SK-N-SH (cell line): ENCODE results near the gene NCOA5. TPM values are rescaled to one million over a fixed set of nuclear protein-coding genes. Genes with fewer than 3 reads are reported as not detected.

Source experiments
- CTCF ChIA-PET: fragments of 300-600, 350-600 bp; formaldehyde crosslinking; extraction: SDS; loops from one replicate; lab custom pipeline; 2021; lab: Yijun Ruan, JAX
- POLR2A ChIA-PET: fragments of 350-600 bp; sonication (Branson Sonifier 250); formaldehyde crosslinking; extraction: SDS; loops from one replicate; lab custom pipeline; 2020; ENCODE audit warnings: antibody characterized with exemption, inconsistent platforms; lab: Yijun Ruan, JAX
- DNase-seq: peaks from one replicate; pipeline ENCODE4 v3.0.0; 2012
- H2AFZ ChIP-seq: fragments of 200-600 bp; sonication (generic); 2 replicates; pipeline ENCODE4 v1.8.1; 2016; ENCODE audit warnings: antibody characterized with exemption, mild to moderate bottlenecking, low read depth
- H3F3A ChIP-seq: fragments of 200-600 bp; sonication (generic); replicated peaks from 2 replicates; pipeline ENCODE3; 2016; ENCODE audit warnings: antibody characterized with exemption, mild to moderate bottlenecking; ENCODE audit not compliant: insufficient read depth
- H3K27ac ChIP-seq, 2 experiments: fragments of 200-500 bp in 1 of 2; fragments of 200-600 bp in 1 of 2; sonication (Bioruptor generic) in 1 of 2; sonication (generic), shearing (Covaris generic) in 1 of 2; 2 replicates each; pipeline versions ENCODE4 v1.5.1 to v1.6.1; 2014 to 2016; ENCODE audit warnings: low read depth in 2 of 2, inconsistent platforms in 1 of 2, low read length in 1 of 2, mild to moderate bottlenecking in 1 of 2, mixed read lengths in 1 of 2
- H3K27me3 ChIP-seq: fragments of 200-600 bp; sonication (generic), shearing (Covaris generic); 2 replicates; pipeline ENCODE4 v1.6.1; 2016; ENCODE audit warnings: mixed run types; ENCODE audit not compliant: insufficient read depth
- H3K36me3 ChIP-seq, 2 experiments: fragments of 200-500 bp in 1 of 2; fragments of 200-600 bp in 1 of 2; sonication (Bioruptor generic) in 1 of 2; sonication (generic) in 1 of 2; replicated peaks in 1 of 2; 2 replicates each; pipeline versions ENCODE3 to v1.5.1; 2014 to 2016; ENCODE audit warnings: low read length in 1 of 2, mild to moderate bottlenecking in 1 of 2; ENCODE audit not compliant: insufficient read depth in 2 of 2, control insufficient read depth in 1 of 2
- H3K4me1 ChIP-seq, 2 experiments: fragments of 200-500 bp in 1 of 2; fragments of 200-600 bp in 1 of 2; sonication (Bioruptor generic) in 1 of 2; sonication (generic), shearing (Covaris generic) in 1 of 2; 2 replicates each; pipeline versions ENCODE4 v1.5.1 to v1.6.1; 2014 to 2016; ENCODE audit warnings: low read depth in 1 of 2, low read length in 1 of 2, mixed run types in 1 of 2; ENCODE audit not compliant: insufficient read depth in 2 of 2, control insufficient read depth in 1 of 2
- H3K4me2 ChIP-seq: fragments of 200-600 bp; sonication (generic), shearing (Covaris generic); 2 replicates; pipeline ENCODE4 v1.6.1; 2017; ENCODE audit warnings: mixed run types
- H3K4me3 ChIP-seq, 2 experiments: fragments of 200-500 bp in 1 of 2; fragments of 200-600 bp in 1 of 2; sonication (Bioruptor generic) in 1 of 2; sonication (generic), shearing (Covaris generic) in 1 of 2; 2 replicates each; pipeline versions ENCODE4 v1.5.1 to v1.8.1; 2014 to 2016; ENCODE audit warnings: low read depth in 2 of 2, inconsistent platforms in 1 of 2, low read length in 1 of 2, mild to moderate bottlenecking in 1 of 2, mixed read lengths in 1 of 2, moderate library complexity in 1 of 2
- H3K79me2 ChIP-seq: fragments of 200-600 bp; sonication (generic); 2 replicates; pipeline ENCODE4 v1.8.1; 2017; ENCODE audit warnings: mild to moderate bottlenecking; ENCODE audit not compliant: insufficient read depth
- H3K9ac ChIP-seq: fragments of 200-600 bp; sonication (generic); 2 replicates; pipeline ENCODE4 v1.6.1; 2017; ENCODE audit warnings: mixed run types
- H3K9me2 ChIP-seq: fragments of 200-600 bp; sonication (generic); 2 replicates; pipeline ENCODE4 v1.6.1; 2017; ENCODE audit warnings: mixed run types
- H3K9me3 ChIP-seq: fragments of 200-600 bp; sonication (generic); 2 replicates; pipeline ENCODE4 v1.6.1; 2017; ENCODE audit warnings: mixed run types, mild to moderate bottlenecking, moderate library complexity
- H4K20me1 ChIP-seq: fragments of 200-600 bp; sonication (generic); 2 replicates; pipeline ENCODE4 v1.6.1; 2017; ENCODE audit warnings: mild to moderate bottlenecking, mixed run types; ENCODE audit not compliant: insufficient read depth
- CTCF ChIP-seq: fragments of 200-600 bp; sonication (generic); IDR thresholded peaks from 2 replicates; pipeline ENCODE4 v1.6.1; 2017; ENCODE audit warnings: antibody characterized with exemption, mild to moderate bottlenecking, moderate library complexity
- ELF1 ChIP-seq: IDR thresholded peaks from 2 replicates; pipeline ENCODE4 v1.4.0; 2012
- EP300 ChIP-seq, 2 experiments: IDR thresholded peaks; 2 replicates each; pipeline versions ENCODE4 v1.4.0 to v1.6.1; 2012; ENCODE audit warnings: borderline replicate concordance in 1 of 2, low read depth in 1 of 2, low read length in 1 of 2
- EZH2phosphoT487 ChIP-seq: fragments of 200-600 bp; sonication (generic); IDR thresholded peaks from 2 replicates; pipeline ENCODE4 v1.6.1; 2017; ENCODE audit warnings: low read depth, mixed run types, mild to moderate bottlenecking, antibody characterized with exemption, moderate library complexity, borderline replicate concordance
- FOXJ3 ChIP-seq: sonication (generic); formaldehyde crosslinking; IDR thresholded peaks from 2 replicates; pipeline ENCODE4 v1.5.1; 2020; ENCODE audit warnings: mild to moderate bottlenecking, missing genetic modification reagents
- FOXM1 ChIP-seq: IDR thresholded peaks from 2 replicates; pipeline ENCODE4 v1.4.0; 2012; ENCODE audit warnings: low read depth, mild to moderate bottlenecking
- GABPA ChIP-seq: IDR thresholded peaks from 2 replicates; pipeline ENCODE4 v1.4.0; 2012; ENCODE audit warnings: low read depth, mild to moderate bottlenecking
- GATA2 ChIP-seq: sonication (generic); formaldehyde crosslinking; IDR thresholded peaks from 2 replicates; pipeline ENCODE4 v1.5.0; 2020; ENCODE audit warnings: mild to moderate bottlenecking, missing genetic modification reagents
- IRF3 ChIP-seq: fragments of 150-350 bp; IDR thresholded peaks from 2 replicates; pipeline ENCODE4 v1.6.1; 2016; ENCODE audit warnings: mild to moderate bottlenecking, low read depth, low read length
- MEF2A ChIP-seq: IDR thresholded peaks from 2 replicates; pipeline ENCODE4 v1.4.0; 2012; ENCODE audit warnings: low read depth, borderline replicate concordance
- NFIC ChIP-seq: IDR thresholded peaks from 2 replicates; pipeline ENCODE4 v1.4.0; 2012; ENCODE audit warnings: borderline replicate concordance
- NRF1 ChIP-seq: IDR thresholded peaks from 2 replicates; pipeline ENCODE4 v1.6.1; 2012; ENCODE audit warnings: low read depth, mild to moderate bottlenecking, low read length
- POLR2AphosphoS5 ChIP-seq: IDR thresholded peaks from 2 replicates; pipeline ENCODE4 v1.6.1; 2012; ENCODE audit warnings: low read depth, low read length
- RAD21 ChIP-seq: IDR thresholded peaks from 2 replicates; pipeline ENCODE4 v1.6.1; 2012; ENCODE audit warnings: mild to moderate bottlenecking, low read length
- RFX5 ChIP-seq: IDR thresholded peaks from 2 replicates; pipeline ENCODE4 v1.6.1; 2012; ENCODE audit warnings: mild to moderate bottlenecking, improper control_type of control experiment, low read length
- RXRA ChIP-seq: IDR thresholded peaks from 2 replicates; pipeline ENCODE4 v1.4.0; 2012; ENCODE audit warnings: low read depth, mild to moderate bottlenecking, borderline replicate concordance
- SIN3A ChIP-seq: IDR thresholded peaks from 2 replicates; pipeline ENCODE4 v1.6.1; 2012; ENCODE audit warnings: low read depth, mild to moderate bottlenecking, low read length, moderate library complexity, borderline replicate concordance
- SMC3 ChIP-seq: IDR thresholded peaks from 2 replicates; pipeline ENCODE4 v1.6.1; 2012; ENCODE audit warnings: low read depth, low read length, improper control_type of control experiment
- TEAD4 ChIP-seq: IDR thresholded peaks from 2 replicates; pipeline ENCODE4 v1.4.0; 2012; ENCODE audit warnings: mild to moderate bottlenecking, borderline replicate concordance; ENCODE audit not compliant: insufficient read depth
- YY1 ChIP-seq: IDR thresholded peaks from 2 replicates; pipeline ENCODE4 v1.4.0; 2012; ENCODE audit warnings: low read depth, mild to moderate bottlenecking
- WGBS: methylation state at CpG from one replicate; pipeline ENCODE4 v1.1.6; 2017; ENCODE audit warnings: low lambda C conversion rate; 5-methylcytosine and 5-hydroxymethylcytosine counted together
- polyA plus RNA-seq, 3 experiments: library from polyadenylated mRNA; depleted of rRNA; stranded (reverse); fragments of >200 nt; gene quantifications; 2 replicates each; pipeline ENCODE4 v1.2.3, GENCODE V29; 2012
- TF ChIP-seq, protein P1 (sequence below): IDR thresholded peaks from 2 replicates; pipeline ENCODE4 v1.4.0; 2012; ENCODE audit warnings: low read depth
- TF ChIP-seq, protein P2 (sequence below): IDR thresholded peaks from 2 replicates; pipeline ENCODE4 v1.4.0; 2012; ENCODE audit warnings: low read depth, borderline replicate concordance
- TF ChIP-seq, protein P3 (sequence below): IDR thresholded peaks from 2 replicates; pipeline ENCODE4; 2012

NCOA5 gene
- polyA plus RNA-seq, 1 of the 3 experiments (the other 2 are of a cell fraction) = 20.4 TPM

DNA sequence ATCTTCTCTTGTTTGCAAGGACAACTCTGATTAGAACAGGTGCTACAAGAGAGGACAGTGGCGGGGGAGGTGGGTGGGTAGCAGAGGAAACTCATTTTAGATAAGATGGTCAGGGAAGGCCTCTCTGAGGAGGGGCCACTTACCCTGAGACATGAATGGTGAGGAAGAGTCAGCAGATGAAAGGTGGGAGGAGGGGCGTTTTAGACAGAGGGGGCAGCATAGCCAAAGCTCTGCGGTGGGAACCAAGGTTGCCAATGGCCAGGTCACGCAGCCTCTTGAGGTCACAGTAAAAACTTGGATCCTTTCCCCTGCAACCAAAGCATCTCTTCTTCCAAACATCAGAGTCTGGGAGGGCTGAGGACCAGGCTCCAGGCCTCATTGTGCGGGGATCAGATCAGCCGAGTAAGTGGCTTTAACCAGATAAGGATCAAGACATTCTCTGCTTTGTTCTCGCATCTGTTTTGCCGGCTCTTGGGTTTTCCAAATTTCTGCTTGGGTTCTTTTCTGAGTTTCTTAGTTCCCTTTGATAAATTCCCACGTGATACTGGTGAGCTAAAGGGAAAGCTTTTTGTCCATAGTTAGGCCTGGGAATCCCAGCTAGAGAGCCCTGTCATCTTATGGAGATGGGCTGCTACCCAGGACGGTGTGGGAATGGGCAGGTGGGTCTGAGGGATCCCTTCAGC lies 22.8 kb upstream of the NCOA5 start:
- Histone ChIP-seq H4K20me1 (no peaks in the 10 kb centered on the region), H3K4me1 (peaks cover 0 to 6% of the 10 kb centered on the region in 2 experiments; a peak in 1 of 4 replicates), H3K27me3 (peaks cover 15% of the 10 kb centered on the region), H3F3A (no peaks in the 10 kb centered on the region), H3K27ac (no peak overlapping the region), H3K4me3 (no peak overlapping the region), H3K79me2 (no peaks in the 10 kb centered on the region), H3K9me3 (no peaks in the 10 kb centered on the region), H3K9ac (no peak overlapping the region), H2AFZ (no peak overlapping the region), H3K4me2 (no peak overlapping the region), H3K36me3 (no peaks in the 10 kb centered on the region), H3K9me2 (no peaks in the 10 kb centered on the region)
- TF ChIP-seq FOXM1 (no peak), SMC3 (no peak), EZH2phosphoT487 (no peak), NRF1 (no peak), EP300 (IDR thresholded peaks at IDR 0.05; ENCODE audit: borderline replicate concordance in 1 of 2, low read depth in 1 of 2, low read length in 1 of 2) (no peak), FOXJ3 (CRISPR knock-in tag) (no peak), ELF1 (no peak), RXRA (no peak), POLR2AphosphoS5 (no peak)
- peak; percentile 56 for DNase-seq
- 47% methylated on average over 10 of the region's 10 CpGs for WGBS
- ChIA-PET CTCF (interaction anchor here (0.6 to 1.5 kb wide), 3 partner anchors 16 to 237 kb away, joined by 3 read pairs; no protein-coding TSS in a partner anchor), POLR2A (no interaction called here)

DNA sequence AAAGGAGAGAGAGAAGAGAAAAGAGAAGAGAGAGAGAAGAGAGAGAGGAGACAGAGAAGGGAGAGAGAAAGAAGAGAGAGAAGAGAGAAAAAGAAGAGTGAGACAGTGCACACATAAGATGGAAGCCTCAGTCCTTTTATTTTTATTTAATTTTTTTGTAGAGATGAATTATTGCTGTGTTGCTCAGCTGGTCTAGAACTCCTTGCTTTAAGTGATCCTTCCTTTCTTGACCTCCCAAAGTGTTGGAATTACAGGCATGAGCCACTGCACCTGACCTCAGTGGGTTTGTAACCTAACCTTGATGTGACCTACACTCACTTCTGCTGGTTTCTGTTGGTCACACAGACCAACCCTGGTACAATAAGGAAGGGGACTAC lies 22.1 kb upstream of the NCOA5 start:
- Histone ChIP-seq H3K79me2 (no peaks in the 10 kb centered on the region), H3K9me2 (no peaks in the 10 kb centered on the region), H3K4me3 (no peak overlapping the region), H3K27me3 (peaks cover 15% of the 10 kb centered on the region), H3K4me2 (no peak overlapping the region), H4K20me1 (no peaks in the 10 kb centered on the region), H3K9ac (no peak overlapping the region), H2AFZ (no peak overlapping the region), H3K4me1 (peaks cover 0 to 6% of the 10 kb centered on the region in 2 experiments; a peak in 1 of 4 replicates), H3K36me3 (no peaks in the 10 kb centered on the region), H3K27ac (no peak overlapping the region), H3F3A (no peaks in the 10 kb centered on the region), H3K9me3 (no peaks in the 10 kb centered on the region)
- CTCF ChIA-PET = interaction anchor here (1.5 kb wide), 1 partner anchor 237 kb away, joined by 3 read pairs; no protein-coding TSS in a partner anchor
- TF ChIP-seq RAD21 (no peak), YY1 (no peak), TEAD4 (no peak), ELF1 (no peak), EZH2phosphoT487 (no peak), IRF3 (no peak), NFIC (no peak), MEF2A (no peak), CTCF (no peak), SMC3 (no peak), RXRA (no peak), GATA2 (CRISPR knock-in tag) (no peak), GABPA (no peak), SIN3A (no peak), RFX5 (no peak), EP300 (IDR thresholded peaks at IDR 0.05; ENCODE audit: borderline replicate concordance in 1 of 2, low read depth in 1 of 2, low read length in 1 of 2) (no peak)
- TF ChIP-seq, protein P1, sequence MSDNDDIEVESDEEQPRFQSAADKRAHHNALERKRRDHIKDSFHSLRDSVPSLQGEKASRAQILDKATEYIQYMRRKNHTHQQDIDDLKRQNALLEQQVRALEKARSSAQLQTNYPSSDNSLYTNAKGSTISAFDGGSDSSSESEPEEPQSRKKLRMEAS = no peak
- TF ChIP-seq, protein P2, sequence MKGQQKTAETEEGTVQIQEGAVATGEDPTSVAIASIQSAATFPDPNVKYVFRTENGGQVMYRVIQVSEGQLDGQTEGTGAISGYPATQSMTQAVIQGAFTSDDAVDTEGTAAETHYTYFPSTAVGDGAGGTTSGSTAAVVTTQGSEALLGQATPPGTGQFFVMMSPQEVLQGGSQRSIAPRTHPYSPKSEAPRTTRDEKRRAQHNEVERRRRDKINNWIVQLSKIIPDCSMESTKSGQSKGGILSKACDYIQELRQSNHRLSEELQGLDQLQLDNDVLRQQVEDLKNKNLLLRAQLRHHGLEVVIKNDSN = no peak
- TF ChIP-seq, protein P3, sequence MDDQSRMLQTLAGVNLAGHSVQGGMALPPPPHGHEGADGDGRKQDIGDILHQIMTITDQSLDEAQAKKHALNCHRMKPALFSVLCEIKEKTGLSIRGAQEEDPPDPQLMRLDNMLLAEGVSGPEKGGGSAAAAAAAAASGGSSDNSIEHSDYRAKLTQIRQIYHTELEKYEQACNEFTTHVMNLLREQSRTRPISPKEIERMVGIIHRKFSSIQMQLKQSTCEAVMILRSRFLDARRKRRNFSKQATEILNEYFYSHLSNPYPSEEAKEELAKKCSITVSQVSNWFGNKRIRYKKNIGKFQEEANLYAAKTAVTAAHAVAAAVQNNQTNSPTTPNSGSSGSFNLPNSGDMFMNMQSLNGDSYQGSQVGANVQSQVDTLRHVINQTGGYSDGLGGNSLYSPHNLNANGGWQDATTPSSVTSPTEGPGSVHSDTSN = no peak
- no peak for DNase-seq
- POLR2A ChIA-PET = no interaction called here
